HG03432 (cell line): ENCODE results near the gene RGS5.
A peak's percentile ranks its signal among the peaks of the same experiment; 100 is the strongest.

Experiments used
- ATAC-seq: cut with Tn5 transposase; IDR thresholded peaks from one replicate; pipeline ENCODE4 v1.9.1; 2021; ENCODE audit warnings: mild to moderate bottlenecking, moderate library complexity; ENCODE audit not compliant: unreplicated experiment

The RGS5 gene

DNA sequence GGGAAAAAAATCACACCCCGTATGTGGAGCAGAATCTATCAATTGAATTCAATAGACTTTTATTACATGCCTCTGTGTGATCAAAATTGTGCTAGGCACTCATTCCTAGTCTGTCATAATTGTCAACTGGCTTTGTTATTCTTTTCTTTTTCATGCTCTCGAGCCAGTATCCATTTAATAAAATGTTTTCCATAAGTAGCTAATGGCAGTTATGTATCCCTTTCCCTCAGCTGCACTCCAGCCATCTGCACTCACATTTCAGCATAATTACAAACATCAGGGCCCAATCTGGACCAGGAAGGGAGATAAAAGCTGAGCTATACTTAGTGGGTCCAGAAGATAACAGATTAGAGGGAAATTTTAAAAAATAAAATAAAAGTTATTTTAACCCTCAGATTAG is 15.9 kb downstream of the RGS5 start:
- ATAC-seq: no peak

DNA sequence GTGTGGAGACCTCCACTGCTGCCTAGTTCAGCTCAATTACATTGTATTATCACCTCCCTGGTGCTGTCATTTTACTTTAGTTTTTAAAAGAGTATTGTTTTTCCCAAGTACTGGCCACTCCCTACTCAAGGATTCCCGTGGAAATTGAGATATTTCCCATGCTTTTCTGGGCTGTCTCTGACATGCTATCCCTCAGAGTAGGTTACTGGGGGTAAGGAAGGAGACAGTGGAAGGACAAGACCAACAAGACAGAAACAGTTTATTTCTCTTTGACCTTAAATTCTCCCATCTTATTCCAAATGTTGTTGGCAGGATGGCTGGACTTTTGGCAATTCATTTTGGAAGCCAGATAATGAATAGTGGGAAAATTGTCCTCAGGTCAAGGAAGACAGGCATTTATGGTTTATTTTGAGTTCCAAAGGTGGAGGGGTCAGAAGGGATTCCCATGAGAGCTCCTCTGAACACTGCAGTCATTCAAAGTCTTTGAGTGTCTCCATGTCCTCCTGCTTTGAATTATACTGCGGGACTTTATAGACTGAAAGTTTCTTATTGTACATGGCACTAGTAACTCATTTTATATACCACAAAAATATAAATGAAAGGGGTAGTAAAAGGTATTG is 20.3 kb downstream of the RGS5 start:
- no peak for ATAC-seq

GRCh38 chr1:163178628-163179027 is 24.1 kb downstream of the RGS5 start:
- ATAC-seq: no peak

DNA sequence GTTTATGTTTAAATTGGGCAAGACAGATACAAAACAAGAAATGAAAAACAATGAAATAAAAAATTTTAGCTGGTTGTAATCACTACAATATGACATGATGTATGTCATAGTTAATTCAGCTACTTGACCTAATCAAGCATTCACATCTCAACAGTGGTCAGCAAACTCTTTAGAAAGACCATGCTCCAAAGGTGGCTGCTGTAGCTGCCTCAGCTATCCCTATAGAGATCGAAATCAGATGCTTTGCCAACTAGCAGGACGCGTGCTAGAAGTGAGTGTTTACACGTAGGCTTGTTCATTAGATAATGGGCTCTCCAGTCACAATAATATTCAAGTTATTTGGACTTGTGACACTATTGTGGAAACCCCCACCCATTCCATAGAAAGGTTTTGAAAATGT is 25.9 kb downstream of the RGS5 start:
- ATAC-seq: no peak

- ATAC-seq: peak; percentile 71
Observed at GRCh38 chr1:163174524-163175437, 27.9 kb downstream of the RGS5 start.

DNA sequence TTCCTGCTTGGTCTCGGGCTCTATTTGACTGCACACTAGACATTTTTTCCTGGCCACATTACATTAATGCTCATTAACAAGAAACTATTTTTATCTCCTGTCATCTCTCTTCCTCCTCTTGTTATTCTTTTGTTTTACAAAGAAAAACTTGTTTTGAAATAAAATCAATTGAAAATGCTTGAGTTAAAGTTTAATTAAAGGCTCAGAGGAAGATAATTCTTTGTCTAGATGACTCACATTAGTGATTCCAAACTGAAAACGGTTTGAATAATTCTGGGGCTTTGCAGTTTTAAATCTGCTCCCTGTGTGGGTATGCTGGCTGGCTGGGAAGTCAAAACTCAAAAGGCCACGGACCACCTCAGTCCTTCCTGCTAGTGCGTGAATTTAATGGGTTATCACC is 29.6 kb downstream of the RGS5 start:
- ATAC-seq: no peak

DNA sequence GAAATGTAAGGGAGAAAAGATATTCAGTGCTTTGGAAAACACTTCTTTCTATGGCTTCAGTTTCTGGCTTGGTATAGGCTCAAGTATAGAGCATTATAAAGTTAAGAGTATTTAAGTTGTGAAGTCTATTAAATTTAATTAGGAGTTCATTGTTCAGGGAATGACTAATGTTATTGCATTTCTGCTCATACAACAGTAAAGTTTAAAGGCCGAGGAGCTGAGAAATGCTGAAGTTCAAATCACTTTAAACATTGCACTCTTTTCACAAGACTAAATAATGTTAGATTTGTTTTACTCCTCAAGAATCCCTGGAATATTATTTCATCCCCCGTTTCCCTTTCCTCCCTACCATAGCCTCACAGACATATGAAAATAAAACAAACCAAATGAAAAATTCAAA is 30.1 kb downstream of the RGS5 start:
- no peak for ATAC-seq

DNA sequence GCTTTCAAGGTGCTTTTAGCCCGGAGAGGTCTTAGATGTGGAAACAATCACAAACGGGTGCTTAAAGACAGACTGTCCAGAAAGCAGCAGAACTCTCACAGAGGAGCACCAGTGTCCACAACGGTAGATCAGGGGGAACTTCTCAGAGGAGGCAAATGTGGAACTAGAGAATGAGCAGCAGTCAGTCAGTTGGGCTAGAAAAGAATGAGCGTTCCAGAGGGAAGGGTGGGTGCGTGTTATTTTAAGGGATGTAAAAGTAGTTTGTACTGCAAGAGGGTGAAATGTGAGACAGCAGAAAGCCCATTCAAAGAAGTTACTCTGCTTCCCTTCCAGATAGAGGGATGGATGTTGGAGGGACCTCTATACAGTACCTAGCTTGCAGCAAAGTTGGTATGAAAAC is 30.9 kb downstream of the RGS5 start:
- ATAC-seq: no peak

GRCh38 chr1:163170975-163171676 is 31.6 kb downstream of the RGS5 start:
- ATAC-seq: no peak

DNA sequence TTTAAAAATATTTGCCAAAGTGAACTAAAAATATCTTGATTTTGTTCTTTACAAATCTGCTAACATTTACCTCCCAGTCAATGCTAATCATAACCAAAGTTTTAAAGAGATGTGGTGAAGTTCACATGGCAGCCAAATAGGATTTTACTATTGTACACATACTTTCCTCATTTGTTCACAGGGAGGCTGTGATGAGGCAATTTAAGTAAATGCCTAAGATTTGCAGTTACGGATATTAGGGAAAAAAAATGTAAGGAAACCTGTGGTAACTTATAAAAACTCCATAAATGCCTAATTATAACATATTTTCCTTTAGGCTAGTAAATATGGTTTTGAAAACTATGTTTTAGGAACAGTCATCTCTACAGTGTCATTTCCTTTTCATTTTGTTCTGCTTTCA is 32.4 kb downstream of the RGS5 start:
- ATAC-seq: no peak

DNA sequence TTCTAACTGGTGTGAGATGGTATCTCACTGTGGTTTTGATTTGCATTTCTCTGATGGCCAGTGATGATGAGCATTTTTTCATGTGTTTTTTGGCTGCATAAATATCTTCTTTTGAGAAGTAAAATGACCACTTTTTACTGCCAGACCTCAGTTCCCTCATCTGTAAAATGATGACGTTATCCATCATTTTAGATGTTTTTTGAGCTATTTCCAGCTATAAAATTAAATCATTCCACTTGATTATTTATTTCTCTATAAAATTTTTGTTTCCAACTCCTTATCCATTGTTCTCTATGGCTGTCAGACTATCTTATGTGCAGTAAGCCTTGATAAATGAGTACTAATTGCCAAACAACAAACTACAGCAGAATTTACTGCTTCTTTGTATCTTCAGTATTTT is 33.2 kb downstream of the RGS5 start:
- ATAC-seq: no peak

- ATAC-seq: no peak
Observed at GRCh38 chr1:163168053-163168452, 34.7 kb downstream of the RGS5 start.

- ATAC-seq: no peak
Observed at GRCh38 chr1:163166886-163167555, 35.7 kb downstream of the RGS5 start.

DNA sequence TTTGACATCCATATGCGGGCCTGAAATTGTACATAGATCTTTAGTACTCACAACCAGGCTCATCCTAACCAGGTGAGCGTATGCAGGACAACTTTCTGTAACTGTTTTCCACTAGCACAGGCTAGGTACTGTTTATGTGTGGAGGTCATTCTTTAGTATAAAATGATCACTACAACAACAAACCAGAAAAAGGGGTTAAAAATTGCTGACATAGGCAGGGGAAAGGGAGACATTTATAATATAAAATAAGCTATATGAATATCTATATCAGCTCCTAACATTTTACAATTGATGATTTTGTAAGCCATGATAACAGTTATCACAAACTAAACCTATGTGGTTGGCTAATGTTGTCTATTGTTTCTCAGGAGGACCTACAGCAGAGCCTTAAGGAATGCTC is 37.6 kb downstream of the RGS5 start:
- no peak for ATAC-seq

GRCh38 chr1:163163881-163164582 is 38.7 kb downstream of the RGS5 start:
- ATAC-seq: no peak

DNA sequence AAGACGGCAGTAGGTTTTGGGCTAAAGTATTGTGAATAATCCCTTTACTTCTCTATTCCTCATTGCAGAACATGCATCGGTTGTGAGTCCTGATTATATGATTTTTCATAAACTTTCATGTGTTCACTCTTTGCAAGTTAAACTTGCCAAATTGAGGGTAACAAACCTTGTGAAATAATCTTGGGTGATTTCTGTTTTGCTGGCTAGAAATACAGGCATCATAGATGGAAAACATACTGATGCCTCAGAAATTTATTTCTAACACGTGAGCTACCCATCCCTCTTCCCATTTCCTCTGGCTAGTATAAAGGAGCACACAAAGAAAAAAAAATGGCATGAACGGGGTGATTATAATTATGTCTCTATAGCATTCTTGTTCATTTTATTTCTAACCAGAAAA is 39.6 kb downstream of the RGS5 start:
- no peak for ATAC-seq

DNA sequence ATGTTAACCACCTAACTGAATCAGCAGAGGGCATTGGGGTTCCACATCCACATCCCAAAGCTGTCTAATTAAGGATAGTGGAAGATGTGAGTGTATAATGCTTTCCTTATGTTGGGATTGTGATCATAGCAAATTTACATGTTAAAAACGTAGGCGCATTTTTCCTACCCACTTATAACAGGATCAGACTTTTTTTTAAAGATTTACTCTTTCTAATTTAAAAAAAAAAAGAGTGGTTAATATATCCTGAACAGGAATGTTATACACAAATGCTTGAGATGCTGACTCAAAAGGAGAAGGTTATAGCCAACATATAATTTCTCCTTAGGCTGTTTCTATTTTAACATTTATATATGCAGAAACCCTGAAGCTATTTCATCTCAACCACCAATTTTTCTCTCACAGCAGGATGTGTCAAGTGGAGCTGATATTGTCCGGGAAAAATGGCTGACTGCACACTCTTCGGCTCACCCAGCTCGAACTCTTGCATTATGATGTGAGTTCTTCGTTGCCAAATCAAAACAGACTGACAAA is 40.3 kb downstream of the RGS5 start:
- ATAC-seq: no peak

- ATAC-seq: no peak
Observed at GRCh38 chr1:163161841-163162240, 40.9 kb downstream of the RGS5 start.

DNA sequence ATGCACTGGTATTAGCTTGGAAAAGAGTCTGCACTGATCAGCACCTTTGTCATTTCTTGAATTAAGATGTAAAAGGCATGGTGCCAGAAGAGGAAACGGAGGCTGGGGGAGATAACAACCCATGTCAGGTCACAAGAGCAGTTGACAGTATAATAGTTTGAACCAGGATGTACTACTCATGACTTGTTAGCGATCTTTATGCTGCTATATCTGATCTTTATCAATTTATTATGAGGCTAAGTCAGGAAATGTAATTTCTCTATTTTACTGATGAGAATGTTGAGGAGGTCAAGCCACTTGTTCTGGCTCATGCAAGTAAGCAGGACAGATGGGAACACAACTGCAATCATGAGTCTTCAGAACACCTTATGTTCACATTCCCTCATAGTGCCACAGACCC is 41.4 kb downstream of the RGS5 start:
- ATAC-seq: no peak

- ATAC-seq: no peak
Observed at GRCh38 chr1:163155606-163156005, 47.1 kb downstream of the RGS5 start.
